SK-N-DZ (cell line): ENCODE results near the gene MAPK8IP3.
A peak's percentile ranks its signal among the peaks of the same experiment; 100 is the strongest.

Source experiments
- DNase-seq: peaks from one replicate; pipeline ENCODE4 v3.0.0-alpha.2; 2015; ENCODE audit warnings: low spot score
- small RNA-seq, 2 experiments: library from RNA; depleted of rRNA; stranded (forward); fragments of <200 nt; gene quantifications; one replicate each; pipeline ENCODE3, GENCODE V24; 2014

Gene MAPK8IP3

GRCh38 chr16:1800701-1801100 lies 94.7 kb downstream of the MAPK8IP3 start:
- no peak for DNase-seq

GRCh38 chr16:1807626-1808025 lies 101.6 kb downstream of the MAPK8IP3 start:
- no peak for DNase-seq

GRCh38 chr16:1808691-1809090 lies 102.7 kb downstream of the MAPK8IP3 start:
- DNase-seq: no peak

- DNase-seq: no peak
Measured at GRCh38 chr16:1809281-1809801, 103.3 kb downstream of the MAPK8IP3 start.

- DNase-seq: no peak
Measured at GRCh38 chr16:1810106-1810505, 104.1 kb downstream of the MAPK8IP3 start.

- no peak for DNase-seq
Measured at GRCh38 chr16:1810536-1810935, 104.5 kb downstream of the MAPK8IP3 start.

GRCh38 chr16:1812732-1813163 lies 106.8 kb downstream of the MAPK8IP3 start:
- peak; percentile 50 for DNase-seq

GRCh38 chr16:1815461-1815860 lies 109.5 kb downstream of the MAPK8IP3 start:
- no peak for DNase-seq

- DNase-seq: no peak
Measured at GRCh38 chr16:1816396-1817275, 110.6 kb downstream of the MAPK8IP3 start.

- no peak for DNase-seq
Measured at GRCh38 chr16:1817276-1817589, 111.2 kb downstream of the MAPK8IP3 start.

- DNase-seq: no peak
Measured at GRCh38 chr16:1817716-1818115, 111.7 kb downstream of the MAPK8IP3 start.

- no peak for DNase-seq
Measured at GRCh38 chr16:1818204-1818872, 112.3 kb downstream of the MAPK8IP3 start.

GRCh38 chr16:1818873-1819525 lies 113.0 kb downstream of the MAPK8IP3 start:
- no peak for DNase-seq

GRCh38 chr16:1819611-1820010 lies 113.6 kb downstream of the MAPK8IP3 start:
- DNase-seq: no peak

Small RNAs within 50 kb of the gene (small RNA-seq; reads per million reads assigned to genes)
- 0 reads per million in 2 experiments for gene MIR3177
